Posterior cingulate gyrus (tissue), 11 donors: Measurements from ENCODE around the gene TCERG1.

Experiments used
- DNase-seq, 10 donors: peaks; one replicate each; pipeline versions ENCODE4 v3.0.0 to v3.0.0-alpha.2; 2020 to 2021; ENCODE audit warnings: mixed read lengths in 3 of 10
- intact Hi-C: fragments of 100-400 bp; cut with DNase I; formaldehyde crosslinking; loops from one replicate; pipeline ENCODE4 v1.15.1; 2023

The TCERG1 gene

GRCh38 chr5:146450002-146450401 is 2.9 kb downstream of the TCERG1 start:
- no peak for DNase-seq
- intact Hi-C loops: no loop called here

GRCh38 chr5:146451411-146451810 is 4.3 kb downstream of the TCERG1 start:
- no peak for DNase-seq
- intact Hi-C loops: no loop called here

GRCh38 chr5:146457431-146457830 is 10.3 kb downstream of the TCERG1 start:
- DNase-seq: no peak
- intact Hi-C loops: no loop called here

GRCh38 chr5:146458894-146459293 is 11.8 kb downstream of the TCERG1 start:
- intact Hi-C loops: no loop called here
- peak in 1 of 10 donors; percentile 57 for DNase-seq

GRCh38 chr5:146461319-146461718 is 14.2 kb downstream of the TCERG1 start:
- no peak for DNase-seq
- intact Hi-C loops: loop anchor here (10.0 kb wide), 1 partner anchor 63 kb away; no protein-coding TSS in a partner anchor

GRCh38 chr5:146463446-146463845 is 16.3 kb downstream of the TCERG1 start:
- intact Hi-C loops: loop anchor here (10.0 kb wide), 1 partner anchor 61 kb away; no protein-coding TSS in a partner anchor
- DNase-seq: no peak

- intact Hi-C loops: loop anchor here (10.0 kb wide), 1 partner anchor 58 kb away; no protein-coding TSS in a partner anchor
- DNase-seq: no peak
These were observed 19.6 kb downstream of the TCERG1 start for GRCh38 chr5:146466521-146467349.

- DNase-seq: no peak
These were observed 20.6 kb downstream of the TCERG1 start for GRCh38 chr5:146467760-146468159.

GRCh38 chr5:146474065-146474464 is 26.9 kb downstream of the TCERG1 start:
- intact Hi-C loops: no loop called here

More at GRCh38 chr5:146467760-146468159, 20.6 kb downstream of the TCERG1 start:
- intact Hi-C loops: loop anchor here (10.0 kb wide), 1 partner anchor 57 kb away; no protein-coding TSS in a partner anchor

GRCh38 chr5:146475190-146475780 is 28.2 kb downstream of the TCERG1 start:
- DNase-seq: no peak

More at GRCh38 chr5:146474065-146474464, 26.9 kb downstream of the TCERG1 start:
- DNase-seq: no peak

GRCh38 chr5:146475906-146476305 is 28.8 kb downstream of the TCERG1 start:
- intact Hi-C loops: no loop called here
- no peak for DNase-seq

More at GRCh38 chr5:146475190-146475780, 28.2 kb downstream of the TCERG1 start:
- intact Hi-C loops: no loop called here

- intact Hi-C loops: no loop called here
- DNase-seq: no peak
These were observed 35.6 kb downstream of the TCERG1 start for GRCh38 chr5:146482775-146483174.

GRCh38 chr5:146484714-146485391 is 37.7 kb downstream of the TCERG1 start:
- intact Hi-C loops: no loop called here
- DNase-seq: no peak

- no peak for DNase-seq
- intact Hi-C loops: no loop called here
These were observed 43.1 kb downstream of the TCERG1 start for GRCh38 chr5:146490089-146490843.

GRCh38 chr5:146494656-146495055 is 47.5 kb downstream of the TCERG1 start:
- intact Hi-C loops: no loop called here
- no peak for DNase-seq

- intact Hi-C loops: no loop called here
- DNase-seq: no peak
These were observed 52.5 kb downstream of the TCERG1 start for GRCh38 chr5:146499680-146500079.

GRCh38 chr5:146507428-146507827 is 60.3 kb downstream of the TCERG1 start:
- intact Hi-C loops: no loop called here
- no peak for DNase-seq

GRCh38 chr5:146510559-146511125 is 63.5 kb downstream of the TCERG1 start:
- intact Hi-C loops: no loop called here
- no peak for DNase-seq

- intact Hi-C loops: no loop called here
- DNase-seq: no peak
These were observed 66.3 kb downstream of the TCERG1 start for GRCh38 chr5:146513462-146513861.

- no peak for DNase-seq
- intact Hi-C loops: no loop called here
These were observed 67.4 kb downstream of the TCERG1 start for GRCh38 chr5:146514575-146514974.
